Measurements from ENCODE around the gene CHST8.

The CHST8 gene

DNA sequence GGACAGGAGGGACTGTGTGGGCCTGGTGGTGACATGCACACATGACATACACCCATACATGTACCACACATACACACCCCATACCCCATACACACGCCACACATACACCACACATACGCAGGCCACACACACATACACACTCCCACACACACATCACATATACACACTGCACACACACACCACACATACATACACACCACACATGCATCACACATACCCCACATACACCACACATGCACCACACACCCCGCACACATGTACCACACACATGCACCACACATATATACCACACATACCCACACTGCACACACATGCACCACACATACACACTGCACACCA, 98.4 kb downstream of the CHST8 start:
- DNase-seq, result no peak

DNA sequence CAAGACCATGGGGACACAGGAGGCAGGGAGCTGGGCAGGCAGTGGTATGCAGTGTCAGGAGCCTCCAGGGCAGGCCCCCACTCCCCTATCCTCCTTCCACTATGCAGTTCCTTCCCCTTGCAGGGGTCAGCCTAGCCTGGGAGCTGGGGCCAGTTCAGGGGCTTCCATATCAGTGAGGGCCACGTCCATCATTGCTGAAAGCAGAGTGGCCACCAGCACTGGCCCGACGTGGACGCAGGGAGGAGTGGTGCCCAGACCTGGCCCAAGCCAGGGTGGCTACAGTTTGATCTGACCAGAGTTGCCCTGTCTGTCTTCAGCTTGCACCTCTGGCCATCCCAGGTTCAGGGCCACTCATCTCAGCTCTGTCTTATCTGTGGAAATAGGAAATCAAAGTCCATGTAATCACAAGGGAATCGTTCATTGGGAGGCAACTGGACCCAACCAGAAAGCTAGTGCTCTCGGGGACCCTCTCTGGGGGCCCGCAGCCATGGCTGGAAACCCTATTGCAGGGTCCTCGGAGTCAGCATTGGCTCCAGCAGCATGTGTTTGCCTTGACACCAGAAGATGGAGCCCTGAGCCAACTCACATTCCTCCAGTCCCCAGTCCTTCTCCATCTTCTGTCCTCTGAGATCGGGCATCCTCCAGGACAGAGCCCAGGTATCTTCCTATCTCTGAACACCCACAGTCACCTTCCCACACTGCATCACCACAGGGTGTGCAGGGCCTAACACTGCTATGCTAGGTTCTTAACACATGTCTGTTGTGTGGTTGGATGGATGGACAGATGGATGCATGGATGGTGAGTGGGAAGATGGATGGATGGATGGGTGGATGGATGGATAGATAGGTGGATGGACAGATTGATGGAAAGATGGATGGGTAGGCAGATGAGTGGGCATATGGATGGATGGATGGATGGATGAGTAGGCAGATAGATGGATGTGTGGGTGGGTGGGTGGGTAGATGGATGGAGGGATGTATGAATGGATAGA, 99.2 kb downstream of the CHST8 start:
- no peak for DNase-seq

GRCh38 chr19:33721735-33722297, 100.1 kb downstream of the CHST8 start:
- no peak for DNase-seq

- DNase-seq, result no peak
These were observed 100.9 kb downstream of the CHST8 start for GRCh38 chr19:33722456-33723239.

DNA sequence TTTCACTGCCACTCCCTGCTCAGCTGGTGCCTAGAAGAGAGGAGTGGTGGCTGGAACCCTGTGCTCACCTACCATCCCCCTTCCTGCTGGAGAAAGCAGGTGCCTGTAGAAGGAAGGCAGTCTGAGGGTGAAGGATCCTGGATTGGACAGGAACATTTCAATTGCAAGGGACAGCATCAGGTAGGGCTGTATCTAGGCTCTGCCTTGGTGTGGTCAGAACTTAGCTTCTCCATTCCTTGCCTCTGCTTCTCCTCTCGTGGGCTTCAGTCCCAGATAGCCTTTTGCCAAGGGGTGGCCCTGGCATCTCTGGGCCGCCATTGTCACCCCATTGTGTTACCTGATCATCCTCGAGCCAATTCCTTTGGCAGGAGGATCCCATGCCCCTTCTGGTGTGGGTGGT, 101.8 kb downstream of the CHST8 start:
- no peak for DNase-seq

GRCh38 chr19:33724021-33724720, 102.4 kb downstream of the CHST8 start:
- no peak for DNase-seq

DNA sequence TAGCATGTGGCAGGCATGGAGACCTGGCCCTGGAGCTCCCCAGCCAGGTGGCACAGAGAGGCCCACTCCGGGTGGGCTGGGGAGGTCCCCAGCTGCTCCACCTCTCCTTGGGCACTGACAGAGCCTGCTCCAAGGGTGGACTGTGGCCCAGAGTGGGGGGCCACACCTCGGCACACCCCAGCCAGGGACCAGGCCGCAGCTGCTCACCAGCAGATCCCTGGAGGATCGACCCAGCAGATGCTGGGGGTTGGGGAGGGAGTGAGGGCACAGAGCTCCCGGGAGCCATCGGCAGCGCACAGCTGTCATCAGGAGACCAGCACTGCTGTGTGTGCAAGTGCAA, 102.9 kb downstream of the CHST8 start:
- DNase-seq, result no peak

- DNase-seq, result no peak
These were observed 103.8 kb downstream of the CHST8 start for GRCh38 chr19:33725567-33725966.

- DNase-seq, result no peak
These were observed 105.0 kb downstream of the CHST8 start for GRCh38 chr19:33726756-33727155.

DNA sequence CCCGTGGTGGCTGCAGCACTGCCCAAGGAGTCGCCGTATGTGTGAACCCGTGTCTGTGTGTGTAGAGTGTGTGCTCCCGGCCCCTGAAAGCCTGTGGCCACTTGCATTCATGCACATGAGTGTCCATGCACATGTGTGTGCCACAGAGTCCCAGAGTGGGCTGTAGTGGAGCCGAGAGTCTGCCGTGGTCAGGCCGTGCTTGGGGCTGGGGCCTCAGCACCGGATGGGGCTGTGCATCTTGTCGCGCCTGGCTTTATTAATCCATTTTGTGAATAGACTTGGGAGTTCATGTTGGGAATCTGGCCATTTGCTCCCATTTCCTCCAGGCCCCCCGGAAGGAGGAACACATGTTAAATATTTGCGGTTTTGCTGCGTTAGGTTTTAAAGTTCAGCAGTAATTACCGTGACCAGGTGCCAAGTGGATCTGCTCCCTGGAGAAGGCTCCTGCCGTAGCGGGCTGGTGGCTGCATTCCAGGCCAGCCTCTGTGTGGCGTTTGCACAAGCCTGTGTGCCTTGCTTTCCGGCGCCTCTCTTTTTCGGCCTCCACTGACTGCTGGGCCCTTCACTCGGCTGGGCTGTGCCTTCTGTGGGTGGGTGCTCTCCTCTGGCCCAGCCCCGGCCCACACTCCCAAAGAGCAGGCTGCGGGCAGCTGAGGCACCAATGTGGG, 105.7 kb downstream of the CHST8 start:
- no peak for DNase-seq

- no peak for DNase-seq
These were observed 106.4 kb downstream of the CHST8 start for GRCh38 chr19:33728141-33728540.

- DNase-seq, result no peak
These were observed 109.3 kb downstream of the CHST8 start for GRCh38 chr19:33730858-33731607.

- DNase-seq, result no peak
These were observed 110.1 kb downstream of the CHST8 start for GRCh38 chr19:33731881-33732280.

DNA sequence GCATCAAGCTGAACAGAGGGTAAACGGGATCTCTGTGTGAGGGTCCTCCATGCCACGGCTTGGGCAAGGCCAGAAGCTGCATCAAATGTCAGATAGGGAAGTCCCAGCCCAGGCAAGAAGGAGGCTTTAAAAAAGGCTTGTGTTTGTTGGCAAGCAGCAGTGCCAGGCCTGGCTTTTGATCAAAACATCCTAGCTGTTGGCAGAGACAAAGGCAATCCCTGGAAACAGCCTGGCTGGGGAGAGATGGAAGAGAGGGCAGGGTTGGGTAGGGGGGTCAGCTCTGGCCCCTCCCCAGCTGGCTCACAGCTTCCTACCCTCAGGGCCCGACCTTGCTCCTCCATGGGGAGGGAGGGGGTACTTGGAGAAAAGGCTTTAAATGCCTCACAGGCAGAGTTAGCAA, 113.2 kb downstream of the CHST8 start:
- DNase-seq, result no peak

DNA sequence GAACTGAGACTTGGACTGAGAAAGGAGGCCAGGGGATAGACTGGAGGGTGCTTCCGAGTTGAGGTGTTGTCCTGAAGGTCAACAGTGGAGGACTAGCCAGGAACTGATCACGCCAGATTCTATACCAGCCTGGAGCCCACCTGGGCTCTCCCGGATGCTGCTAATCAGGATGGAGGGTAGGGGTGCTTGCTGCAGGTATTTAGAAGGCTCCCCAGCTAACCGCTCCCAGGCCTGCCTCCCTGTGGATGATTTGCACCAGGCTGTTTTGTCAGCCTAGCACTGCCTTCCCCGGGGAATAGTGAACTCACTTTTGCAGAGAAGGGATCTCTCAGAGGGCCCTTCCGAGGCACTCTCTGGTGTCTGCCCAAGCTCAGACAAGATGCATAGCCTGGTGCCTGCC, 114.4 kb downstream of the CHST8 start:
- no peak for DNase-seq

- no peak for DNase-seq
These were observed 115.0 kb downstream of the CHST8 start for GRCh38 chr19:33736787-33737186.

GRCh38 chr19:33737681-33738371, 116.1 kb downstream of the CHST8 start:
- DNase-seq, result no peak

GRCh38 chr19:33740811-33741396, 119.2 kb downstream of the CHST8 start:
- DNase-seq, result no peak

GRCh38 chr19:33745297-33745696, 123.5 kb downstream of the CHST8 start:
- DNase-seq, result no peak

DNA sequence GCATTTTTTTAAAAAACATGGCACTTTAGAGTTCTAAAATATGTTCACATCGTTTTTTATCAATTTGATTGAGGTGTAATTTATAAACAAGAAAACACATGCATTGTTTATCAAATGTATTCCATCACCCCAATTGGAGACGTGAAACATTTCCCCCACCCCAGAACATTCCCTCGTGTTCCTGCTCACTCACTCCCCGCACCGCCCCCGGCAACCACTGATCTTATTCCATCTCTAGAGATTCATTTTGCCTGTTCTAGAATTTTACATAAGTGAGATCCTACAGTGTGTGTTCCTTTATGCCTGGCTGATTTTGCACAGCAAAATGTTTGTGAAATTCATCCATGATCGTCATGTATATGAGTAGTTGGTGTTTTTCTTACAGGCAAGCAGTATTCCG, 124.4 kb downstream of the CHST8 start:
- no peak for DNase-seq

- DNase-seq, result no peak
These were observed 125.5 kb downstream of the CHST8 start for GRCh38 chr19:33747273-33747672.
